Measurements from ENCODE around the gene CSK. TPM values are rescaled to one million over a fixed set of nuclear protein-coding genes. Genes with fewer than 3 reads are reported as not detected.

The CSK gene
- total and polyA plus RNA-seq, 2 of the 8 experiments (the other 6 are each of a cell fraction or from before 2014, with no cell fraction given), result 13.7 to 50.2 TPM

DNA sequence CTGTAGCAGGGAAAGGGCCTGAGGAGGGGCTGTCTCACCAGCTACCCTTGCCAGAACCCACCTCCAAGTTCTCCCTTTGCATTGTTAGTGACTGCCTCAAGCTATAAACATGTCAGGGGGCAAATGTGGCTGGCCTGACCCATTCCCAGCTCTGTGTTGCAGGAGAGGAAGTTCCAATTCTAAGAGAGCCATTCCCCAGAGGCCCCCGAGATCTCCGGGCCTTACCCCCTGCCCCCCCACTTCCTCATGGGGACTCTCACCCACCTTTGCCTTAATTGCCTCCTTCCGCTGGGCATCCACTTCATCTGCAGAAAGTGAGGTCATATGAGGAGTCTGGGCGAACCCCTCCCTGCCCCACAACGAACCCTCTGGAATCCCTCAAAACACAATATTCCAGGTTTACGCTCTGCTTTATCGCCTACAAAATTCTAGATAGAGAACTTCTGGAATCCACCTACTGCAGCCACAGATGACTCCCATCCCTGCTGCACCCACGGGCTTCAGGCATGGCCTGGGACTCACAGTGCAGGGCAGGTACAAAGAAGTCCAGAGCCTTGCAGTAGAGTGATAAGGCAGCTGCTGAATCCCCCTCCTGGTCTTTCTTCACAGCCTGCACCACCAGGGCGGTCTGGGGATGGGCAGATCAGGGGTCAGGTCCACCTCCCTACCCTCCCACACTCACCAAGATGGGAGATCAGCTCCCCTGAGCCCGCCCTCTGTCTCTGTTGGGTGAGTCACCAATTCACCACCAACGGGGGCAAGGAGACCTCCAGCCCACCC is 57.1 kb downstream of the CSK start:
- ChIA-PET CTCF (ENCODE audit: partially characterized antibody) (interaction anchor here (0.5 to 6.6 kb wide), 17 partner anchors 10 to 207 kb away, joined by 3 to 52 read pairs (median 5); partner anchors contain the start of gene CPLX3), POLR2A (ENCODE audit: partially characterized antibody) (interaction anchor here (0.9 kb wide), 1 partner anchor 16 kb away, joined by 3 read pairs; no protein-coding TSS in a partner anchor)
- Histone ChIP-seq H3K4ac (replicated peaks; ENCODE audit: insufficient read length, low read depth, low read length) (no peak overlapping the region), H4K20me1 (replicated peaks in 1 of 2; ENCODE audit: control insufficient read depth in 1 of 2, insufficient read depth in 2 of 2, low read length in 2 of 2) (peaks cover 2% of the 10 kb centered on the region in 2 experiments), H3K14ac (ENCODE audit: insufficient read length) (no peak overlapping the region), H3K9ac (replicated peaks in 1 of 4; ENCODE audit: extremely low read depth in 1 of 4, low read depth in 3 of 4, low read length in 3 of 4) (no peak overlapping the region), H3K4me3 (ENCODE audit: extremely low read depth in 1 of 4, insufficient read depth in 2 of 4, low read depth in 3 of 4, low read length in 4 of 4) (no peak overlapping the region), H3K27me3 (replicated peaks in 1 of 4; ENCODE audit: control insufficient read depth in 3 of 4, extremely low read depth in 1 of 4, insufficient read depth in 3 of 4, low read length in 3 of 4) (no peaks in the 10 kb centered on the region), H3K18ac (ENCODE audit: extremely low read depth, low read length) (no peak overlapping the region), H3K36me3 (ENCODE audit: control insufficient read depth in 2 of 4, insufficient read depth in 4 of 4, low read length in 3 of 4) (peaks cover 0 to 5% (median 2%) of the 10 kb centered on the region in 4 experiments; a peak in 3 of 8 replicates), H3K4me1 (replicated peaks in 1 of 4; ENCODE audit: control insufficient read depth in 3 of 4, insufficient read depth in 4 of 4, low read length in 3 of 4) (peaks cover 0 to 14% (median 9%) of the 10 kb centered on the region in 4 experiments; a peak in 6 of 7 replicates), H3K9me3 (ENCODE audit: insufficient read depth in 2 of 2, low read depth in 1 of 2, low read length in 1 of 2) (no peaks in the 10 kb centered on the region), H3K79me1 (ENCODE audit: low read depth, low read length) (0 out of 2 replicates have a peak, but pooled peaks cover 2% of the 10 kb centered on the region), H2BK5ac (ENCODE audit: low read depth, low read length) (no peak overlapping the region), H2BK120ac (replicated peaks; ENCODE audit: low read depth, low read length) (no peak overlapping the region), H2BK12ac (ENCODE audit: low read depth, low read length) (no peak overlapping the region), H2BK15ac (ENCODE audit: low read length) (no peak overlapping the region), H4K91ac (replicated peaks; ENCODE audit: insufficient read length, low read length) (no peak overlapping the region), H4K5ac (ENCODE audit: insufficient read length, low read depth, low read length) (no peak overlapping the region), H4K8ac (ENCODE audit: extremely low read depth, insufficient read depth, low read length) (no peak overlapping the region), H3K79me2 (ENCODE audit: control insufficient read depth in 1 of 2, insufficient read depth in 2 of 2, low read length in 2 of 2) (no peaks in the 10 kb centered on the region), H3K27ac (ENCODE audit: low read depth, low read length) (no peak overlapping the region), H3K23ac (ENCODE audit: insufficient read length) (no peak overlapping the region), H2BK20ac (ENCODE audit: low read length) (no peak overlapping the region), H2AFZ (ENCODE audit: low read length) (no peak overlapping the region), H3K4me2 (ENCODE audit: insufficient read depth in 1 of 2, low read depth in 2 of 2, low read length in 2 of 2) (no peak overlapping the region), H2AK5ac (ENCODE audit: low read depth, low read length) (no peak overlapping the region), H3K56ac (replicated peaks; ENCODE audit: insufficient read length, low read depth, low read length) (no peak overlapping the region), H3K23me2 (ENCODE audit: low read depth, low read length) (peaks cover 7% of the 10 kb centered on the region; the same call in 1 of the 2 replicates)
- DNase-seq (ENCODE audit: low read depth in 1 of 2, low spot score in 2 of 2), result no peak
- WGBS, 2 experiments (ENCODE audit: extremely low coverage in 1 of 2, insufficient coverage in 1 of 2, insufficient read length in 1 of 2, insufficient replicate concordance in 2 of 2, low coverage in 1 of 2, low lambda C conversion rate in 2 of 2, missing lambda C conversion rate in 1 of 2), result 84% methylated on average over 7 of the region's 11 CpGs; no CpG with 5 or more reads in 1 of the 2 experiments
- no peak for FAIRE-seq
- TF ChIP-seq, protein P1, sequence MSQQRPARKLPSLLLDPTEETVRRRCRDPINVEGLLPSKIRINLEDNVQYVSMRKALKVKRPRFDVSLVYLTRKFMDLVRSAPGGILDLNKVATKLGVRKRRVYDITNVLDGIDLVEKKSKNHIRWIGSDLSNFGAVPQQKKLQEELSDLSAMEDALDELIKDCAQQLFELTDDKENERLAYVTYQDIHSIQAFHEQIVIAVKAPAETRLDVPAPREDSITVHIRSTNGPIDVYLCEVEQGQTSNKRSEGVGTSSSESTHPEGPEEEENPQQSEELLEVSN (IDR thresholded peaks at IDR 0.05), result no peak
- TF ChIP-seq JUND (IDR thresholded peaks at IDR 0.05; ENCODE audit: low read length) (no peak), SAP30 (IDR thresholded peaks at IDR 0.05; ENCODE audit: insufficient read depth, insufficient replicate concordance, low read length) (no peak), BCL11A (IDR thresholded peaks at IDR 0.05; ENCODE audit: low read depth in 2 of 2, low read length in 2 of 2) (no peak), RXRA (IDR thresholded peaks at IDR 0.05; ENCODE audit: insufficient read depth, low read depth, low read length) (no peak), TCF12 (IDR thresholded peaks at IDR 0.05; ENCODE audit: low read depth, low read length) (no peak), KDM5A (IDR thresholded peaks at IDR 0.05; ENCODE audit: low read length) (no peak), PHF8 (conservative IDR thresholded peaks at IDR 0.05; ENCODE audit: low read depth, low read length) (no peak), CBX8 (IDR thresholded peaks at IDR 0.05; ENCODE audit: borderline replicate concordance, low read depth, low read length) (no peak), TBP (IDR thresholded peaks at IDR 0.05; ENCODE audit: low read depth, low read length) (no peak), NRF1 (IDR thresholded peaks at IDR 0.05; ENCODE audit: low read depth, low read length) (no peak), JUN (IDR thresholded peaks at IDR 0.05; ENCODE audit: low read depth, low read length) (no peak)
